Ovary (tissue), 9 donors: ENCODE results near the gene GRK5. TPM values are rescaled to one million over a fixed set of nuclear protein-coding genes. Genes with fewer than 3 reads are reported as not detected.

Source experiments
- DNase-seq, 5 donors: peaks; one replicate each; pipeline ENCODE4 v3.0.0-alpha.2; 2019 to 2020
- H3K27ac ChIP-seq, 2 donors: fragments of 200-600 bp; one replicate each; pipeline versions ENCODE4 v1.5.1 to v1.8.0; 2019 to 2022
- H3K27me3 ChIP-seq: fragments of 200-600 bp; one replicate; pipeline ENCODE4 v1.8.0; 2022
- H3K36me3 ChIP-seq: fragments of 200-600 bp; sonication (generic); one replicate; pipeline ENCODE4 v1.5.1; 2019
- H3K4me1 ChIP-seq: one replicate; pipeline ENCODE4 v1.8.1; 2013; ENCODE audit warnings: mild to moderate bottlenecking, moderate library complexity; ENCODE audit not compliant: insufficient read depth
- H3K4me3 ChIP-seq: fragments of 200-600 bp; sonication (generic); one replicate; pipeline ENCODE4 v1.5.1; 2017
- H3K9me3 ChIP-seq, 2 donors: fragments of 200-600 bp in 1 of 2; sonication (generic) in 1 of 2; one replicate each; pipeline versions ENCODE4 v1.5.1 to v1.8.1; 2013 to 2019; ENCODE audit warnings: mild to moderate bottlenecking in 1 of 2, moderate library complexity in 1 of 2
- CTCF ChIP-seq, 3 donors: fragments of 450-650 bp in 2 of 3; fragments of 200-600 bp in 1 of 3; IDR thresholded peaks; one replicate each; pipeline versions ENCODE4 v1.5.1 to v1.8.0; 2016 to 2022; ENCODE audit warnings: antibody characterized with exemption in 3 of 3, mild to moderate bottlenecking in 1 of 3
- EP300 ChIP-seq: sonication (generic); formaldehyde crosslinking; IDR thresholded peaks from one replicate; pipeline ENCODE4 v1.6.1; 2017; ENCODE audit warnings: antibody characterized with exemption
- POLR2A ChIP-seq: fragments of 450-650 bp; IDR thresholded peaks from one replicate; pipeline ENCODE4 v1.6.1; 2017; ENCODE audit warnings: antibody characterized with exemption, mild to moderate bottlenecking, moderate library complexity
- WGBS, 3 donors: extraction: QIAGEN DNeasy Blood & Tissue Kit in 1 of 3; methylation state at CpG; one replicate each; pipeline versions ENCODE4 v1.1.5 to v1.1.7; 2013 to 2017; 5-methylcytosine and 5-hydroxymethylcytosine counted together
- intact Hi-C, 4 donors: fragments of 100-400 bp; cut with DNase I; formaldehyde crosslinking; loops; one replicate each; pipeline versions ENCODE4 v1.11.0 to v1.15.1; 2022 to 2023
- polyA plus RNA-seq, 2 donors: library from polyadenylated mRNA; stranded (reverse); fragments of 200-250 nt in 1 of 2; fragments of 350-450 nt in 1 of 2; fragmentation: Illumina TruSeq in 1 of 2; extraction: RNeasy Lipid Tissue Mini Kit (QIAGEN cat#74804) in 1 of 2; gene quantifications; one replicate each; pipeline ENCODE4 v1.2.3, GENCODE V29; 2013 to 2014
- total RNA-seq, 7 donors: library from RNA; depleted of rRNA in 2 of 7; stranded (reverse); fragments of >200 nt in 2 of 7; fragmentation: NEBNext Ultra II Directional in 3 of 7; extraction: Animal tissue kit (Norgen Biotek cat#: 25700) in 3 of 7; gene quantifications; one replicate each; pipeline versions ENCODE4 v1.1.0 to v1.2.4, GENCODE V29; 2016 to 2023
- donor health status: DM: no; HTN: no; CAD: no; lungs with moderate emphysema.
- donor health status: DM: no; HTN: no; CAD: no.
- donor health status: Bipolar disorder and iron deficiency.
- donor health status: DM: yes; HTN: yes; CAD: no.
- donor health status: DM: no; HTN: no; CAD: no.
- donor health status: DM: yes; HTN: yes; CAD: no.

GRK5 gene
- total and polyA plus RNA-seq, 9 donors = 10.0 to 115 (median 38.2) TPM

- Histone ChIP-seq H3K27me3 (no peaks in the 10 kb centered on the region), H3K4me1 (peaks cover 4% of the 10 kb centered on the region), H3K27ac (no peak overlapping the region), H3K9me3 (no peaks in the 10 kb centered on the region), H3K36me3 (no peaks in the 10 kb centered on the region), H3K4me3 (no peak overlapping the region)
- intact Hi-C loops = no loop called here
- TF ChIP-seq CTCF (IDR thresholded peaks at IDR 0.05) (no peak), EP300 (no peak), POLR2A (no peak)
- DNase-seq = no peak
- 69 to 83% (median 78%) methylated on average over 8 of the region's 8 CpGs for WGBS, 3 donors
Observed at GRCh38 chr10:119301397-119301796, 94.0 kb downstream of the GRK5 start.

GRCh38 chr10:119302172-119302571, 94.8 kb downstream of the GRK5 start:
- Histone ChIP-seq H3K36me3 (no peaks in the 10 kb centered on the region), H3K9me3 (no peaks in the 10 kb centered on the region), H3K27ac (no peak overlapping the region), H3K4me3 (no peak overlapping the region), H3K27me3 (no peaks in the 10 kb centered on the region), H3K4me1 (peaks cover 4% of the 10 kb centered on the region)
- intact Hi-C loops = no loop called here
- no peak for DNase-seq
- 54 to 77% (median 76%) methylated on average over 3 of the region's 3 CpGs for WGBS, 3 donors
- TF ChIP-seq POLR2A (no peak), CTCF (IDR thresholded peaks at IDR 0.05) (no peak), EP300 (no peak)

GRCh38 chr10:119302591-119303253, 95.4 kb downstream of the GRK5 start:
- intact Hi-C loops = no loop called here
- WGBS, 3 donors = 78 to 82% (median 81%) methylated on average over 12 of the region's 12 CpGs
- Histone ChIP-seq H3K9me3 (no peaks in the 10 kb centered on the region), H3K27me3 (no peaks in the 10 kb centered on the region), H3K4me1 (peaks cover 4% of the 10 kb centered on the region), H3K4me3 (no peak overlapping the region), H3K27ac (no peak overlapping the region), H3K36me3 (no peaks in the 10 kb centered on the region)
- TF ChIP-seq EP300 (no peak), CTCF (IDR thresholded peaks at IDR 0.05) (no peak), POLR2A (no peak)
- no peak for DNase-seq

GRCh38 chr10:119303886-119304285, 96.5 kb downstream of the GRK5 start:
- H3K4me1 ChIP-seq = peaks cover 5% of the 10 kb centered on the region
- no peaks in the 10 kb centered on the region for H3K36me3 ChIP-seq
- no peak overlapping the region for H3K4me3 ChIP-seq
- no peak for DNase-seq
- TF ChIP-seq POLR2A (no peak), CTCF (IDR thresholded peaks at IDR 0.05) (no peak), EP300 (no peak)
- no peak overlapping the region for H3K27ac ChIP-seq
- H3K27me3 ChIP-seq = no peaks in the 10 kb centered on the region
- H3K9me3 ChIP-seq = no peaks in the 10 kb centered on the region
- WGBS, 3 donors = 92 to 100% (median 95%) methylated on average over 3 of the region's 3 CpGs
- intact Hi-C loops = no loop called here
